Suprapubic skin (tissue), 4 donors: ENCODE measurements around the gene SETD7. TPM values are rescaled to one million over a fixed set of nuclear protein-coding genes. Genes with fewer than 3 reads are reported as not detected.

Experiments used
- DNase-seq, 2 donors: peaks; one replicate each; pipeline ENCODE4 v3.0.0-alpha.2; 2019; ENCODE audit warnings: low spot score in 2 of 2
- H3K27ac ChIP-seq: fragments of 200-600 bp; sonication (generic); one replicate; pipeline ENCODE4 v1.5.1; 2019
- H3K27me3 ChIP-seq: fragments of 200-600 bp; sonication (generic); one replicate; pipeline ENCODE4 v1.5.1; 2019
- H3K36me3 ChIP-seq: fragments of 200-600 bp; sonication (generic); one replicate; pipeline ENCODE4 v1.5.1; 2019
- H3K4me1 ChIP-seq: fragments of 200-600 bp; sonication (generic); one replicate; pipeline ENCODE4 v1.5.1; 2019
- H3K4me3 ChIP-seq: fragments of 200-600 bp; sonication (generic); one replicate; pipeline ENCODE4 v1.5.1; 2019; ENCODE audit warnings: mild to moderate bottlenecking
- H3K9me3 ChIP-seq: fragments of 200-600 bp; sonication (generic); one replicate; pipeline ENCODE4 v1.5.1; 2019
- CTCF ChIP-seq, 2 donors: fragments of 200-600 bp in 1 of 2; fragments of 450-650 bp in 1 of 2; sonication (generic) in 1 of 2; IDR thresholded peaks; one replicate each; pipeline ENCODE4 v1.5.1; 2016 to 2019; ENCODE audit warnings: antibody characterized with exemption in 2 of 2, mild to moderate bottlenecking in 1 of 2, moderate library complexity in 1 of 2
- EP300 ChIP-seq: sonication (generic); formaldehyde crosslinking; IDR thresholded peaks from one replicate; pipeline ENCODE4 v1.6.1; 2017; ENCODE audit warnings: antibody characterized with exemption
- POLR2A ChIP-seq, 2 donors: fragments of 450-650 bp; IDR thresholded peaks; one replicate each; pipeline ENCODE4 v1.6.1; 2017; ENCODE audit warnings: antibody characterized with exemption in 2 of 2, mild to moderate bottlenecking in 2 of 2, moderate library complexity in 2 of 2
- POLR2AphosphoS5 ChIP-seq, 3 donors: sonication (generic); formaldehyde crosslinking; IDR thresholded peaks; one replicate each; pipeline ENCODE4 v1.6.1; 2017; ENCODE audit warnings: antibody characterized with exemption in 3 of 3
- WGBS: methylation state at CpG from one replicate; pipeline ENCODE4 v1.1.5; 2018; 5-methylcytosine and 5-hydroxymethylcytosine counted together
- total RNA-seq, 4 donors: library from RNA; depleted of rRNA; stranded (reverse); fragments of >200 nt; gene quantifications; one replicate each; pipeline ENCODE4 v1.1.0, GENCODE V29; 2016

SETD7 gene
- total RNA-seq, 4 donors from 2014 or later = 41.8 to 46.6 (median 43.9) TPM

- Histone ChIP-seq H3K4me1 (peaks cover 51% of the 10 kb centered on the region), H3K4me3 (no peak overlapping the region), H3K27me3 (no peaks in the 10 kb centered on the region), H3K36me3 (no peaks in the 10 kb centered on the region), H3K9me3 (no peaks in the 10 kb centered on the region), H3K27ac (no peak overlapping the region)
- TF ChIP-seq CTCF (IDR thresholded peaks at IDR 0.05) (no peak), POLR2A (IDR thresholded peaks at IDR 0.05) (no peak), POLR2AphosphoS5 (IDR thresholded peaks at IDR 0.05) (no peak), EP300 (no peak)
- WGBS = 92% methylated on average over 1 of the region's 1 CpG
- DNase-seq = no peak
These were observed 97.5 kb downstream of the SETD7 start for GRCh38 chr4:139458543-139458942.

GRCh38 chr4:139457318-139457717, 98.7 kb downstream of the SETD7 start:
- 82% methylated on average over 4 of the region's 4 CpGs for WGBS
- no peak for DNase-seq
- H3K9me3 ChIP-seq = no peaks in the 10 kb centered on the region
- TF ChIP-seq POLR2A (IDR thresholded peaks at IDR 0.05) = no peak
- no peak for TF ChIP-seq CTCF (IDR thresholded peaks at IDR 0.05)
- TF ChIP-seq EP300 = no peak
- TF ChIP-seq POLR2AphosphoS5 (IDR thresholded peaks at IDR 0.05) = no peak
- no peaks in the 10 kb centered on the region for H3K36me3 ChIP-seq
- no peak overlapping the region for H3K27ac ChIP-seq
- peaks cover 58% of the 10 kb centered on the region for H3K4me1 ChIP-seq
- H3K27me3 ChIP-seq = no peaks in the 10 kb centered on the region
- H3K4me3 ChIP-seq = no peak overlapping the region

DNA sequence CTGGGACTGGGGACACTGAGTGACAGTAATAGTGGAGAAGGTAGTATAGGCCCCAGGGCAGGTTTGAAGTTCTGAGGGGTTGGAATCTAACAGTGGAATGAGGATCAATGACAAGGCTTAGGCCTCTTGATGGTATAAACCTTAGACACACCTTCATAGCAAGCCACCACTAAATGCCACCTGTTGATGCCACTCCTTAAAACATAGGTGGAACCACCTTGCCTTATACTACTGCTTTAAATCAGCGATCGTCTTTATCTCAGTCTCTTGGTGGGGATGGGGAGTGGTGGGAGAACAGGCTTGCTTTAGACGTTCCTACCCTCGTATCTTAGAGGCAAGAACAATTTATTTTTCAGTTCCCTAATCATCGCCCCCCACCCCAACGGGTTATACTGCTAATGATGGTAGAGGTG, 100.9 kb downstream of the SETD7 start:
- Histone ChIP-seq H3K4me3 (peak overlapping the region; percentile 84), H3K4me1 (peaks cover 66% of the 10 kb centered on the region), H3K27me3 (no peaks in the 10 kb centered on the region), H3K27ac (no peak overlapping the region), H3K9me3 (no peaks in the 10 kb centered on the region), H3K36me3 (no peaks in the 10 kb centered on the region)
- no peak for TF ChIP-seq CTCF (IDR thresholded peaks at IDR 0.05)
- TF ChIP-seq POLR2AphosphoS5 (IDR thresholded peaks at IDR 0.05) = no peak
- TF ChIP-seq POLR2A (IDR thresholded peaks at IDR 0.05) = no peak
- no peak for TF ChIP-seq EP300
- WGBS = 36% methylated on average over 6 of the region's 6 CpGs
- DNase-seq = no peak

DNA sequence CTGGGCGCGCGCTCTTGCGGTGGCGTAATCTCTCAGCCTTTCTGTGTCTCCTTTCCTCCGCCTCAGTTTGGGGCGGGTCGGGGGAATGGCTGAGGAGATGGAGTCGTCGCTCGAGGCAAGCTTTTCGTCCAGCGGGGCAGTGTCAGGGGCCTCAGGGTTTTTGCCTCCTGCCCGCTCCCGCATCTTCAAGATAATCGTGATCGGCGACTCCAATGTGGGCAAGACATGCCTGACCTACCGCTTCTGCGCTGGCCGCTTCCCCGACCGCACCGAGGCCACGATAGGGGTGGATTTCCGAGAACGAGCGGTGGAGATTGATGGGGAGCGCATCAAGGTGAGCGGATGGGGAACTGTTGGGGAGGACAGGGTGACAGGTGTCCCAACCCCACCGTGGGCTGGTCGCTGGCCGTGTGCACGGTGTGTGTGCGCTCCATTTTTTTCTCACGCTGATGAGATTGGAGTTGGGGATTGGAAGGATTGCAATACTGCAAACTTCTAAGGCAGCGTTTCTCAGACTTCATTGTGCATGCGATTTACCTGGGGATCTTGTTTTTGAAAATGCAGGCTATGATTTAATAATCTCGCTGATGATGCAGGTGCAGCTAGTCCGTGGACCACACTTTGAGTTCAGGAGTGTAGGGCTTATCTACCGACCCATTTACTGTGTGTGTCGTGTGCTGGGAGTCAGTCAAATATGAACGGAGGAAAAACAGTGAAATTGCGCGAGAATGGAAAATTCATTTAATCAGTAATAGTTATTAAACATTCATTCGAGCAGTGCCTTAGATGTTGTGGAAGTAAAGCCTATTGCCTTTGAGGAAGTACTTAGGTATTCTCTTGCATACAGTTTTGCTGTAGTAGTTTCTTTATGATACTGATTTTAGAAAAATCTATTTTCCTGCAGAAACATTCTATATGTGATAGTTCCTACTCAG, 101.6 kb downstream of the SETD7 start, which contains the start of gene RAB33B:
TSS of gene RAB33B (plus strand) at position 11 of the 935 bp plus-strand sequence. CDS start at position 86, 75 bp downstream.
- Histone ChIP-seq H3K4me1 (peaks cover 63% of the 10 kb centered on the region), H3K4me3 (peak within 1 kb of the TSS; percentile 84), H3K36me3 (no peaks in the 10 kb centered on the region), H3K27me3 (no peaks in the 10 kb centered on the region), H3K27ac (peak within 1 kb of the TSS; percentile 96), H3K9me3 (no peaks in the 10 kb centered on the region)
- peak; percentile 95 for DNase-seq
- under 1% methylated on average over 33 of the region's 46 CpGs for WGBS
- no peak for TF ChIP-seq EP300
- TF ChIP-seq POLR2AphosphoS5 (IDR thresholded peaks at IDR 0.05) = peak in 2 of 3 donors; percentile 51 to 67
- peak in 1 of 2 donors; percentile 61 for TF ChIP-seq POLR2A (IDR thresholded peaks at IDR 0.05)

DNA sequence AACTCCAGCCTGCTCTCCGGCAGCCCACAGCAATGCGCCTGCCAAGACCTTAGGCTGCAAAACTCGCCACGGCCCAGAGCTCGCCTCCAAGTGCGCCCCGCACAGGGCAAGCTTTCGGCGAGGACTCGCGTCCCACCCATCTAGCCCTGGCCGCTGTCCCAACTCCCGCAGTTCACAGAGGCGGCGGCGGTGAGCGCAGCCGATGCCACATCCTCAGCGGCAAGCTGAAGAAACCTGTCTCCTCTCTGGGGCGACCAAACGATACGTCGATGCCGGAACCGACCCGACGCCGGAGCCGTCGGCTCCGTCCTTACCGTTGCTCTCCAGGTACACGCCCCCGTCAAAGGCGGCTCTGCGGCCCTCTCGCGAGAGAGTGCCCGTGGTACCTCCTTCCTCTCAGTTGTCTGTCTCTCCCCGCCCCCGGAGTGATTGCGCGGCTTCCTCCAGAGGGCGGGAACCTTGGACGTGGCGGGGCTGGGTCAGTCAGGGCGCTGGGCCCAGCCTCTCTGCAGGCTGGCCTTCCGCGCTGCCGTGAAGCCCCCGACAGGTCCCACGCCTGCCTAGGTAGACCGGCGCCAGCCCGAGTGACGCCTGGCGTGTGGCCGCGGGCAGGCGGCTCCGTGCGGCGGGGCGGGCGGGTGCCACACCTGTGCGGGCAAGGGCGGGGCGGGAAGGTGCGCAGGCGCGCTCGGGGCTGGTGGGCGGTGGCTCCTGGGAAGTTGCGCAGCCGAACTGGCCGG, 102.5 kb downstream of the SETD7 start:
- no peaks in the 10 kb centered on the region for H3K36me3 ChIP-seq
- DNase-seq = peak; percentile 99
- H3K27ac ChIP-seq = peak overlapping the region; percentile 96
- no peaks in the 10 kb centered on the region for H3K9me3 ChIP-seq
- peaks cover 55% of the 10 kb centered on the region for H3K4me1 ChIP-seq
- no peaks in the 10 kb centered on the region for H3K27me3 ChIP-seq
- WGBS = 0% methylated on average over 16 of the region's 76 CpGs
- H3K4me3 ChIP-seq = peak overlapping the region; percentile 84
- TF ChIP-seq CTCF (IDR thresholded peaks at IDR 0.05) = no peak
- TF ChIP-seq POLR2AphosphoS5 (IDR thresholded peaks at IDR 0.05) = peak in 2 of 3 donors; percentile 61 to 68
- TF ChIP-seq POLR2A (IDR thresholded peaks at IDR 0.05) = peak; percentile 45 to 74
